ENCODE results near the gene ARFGAP3.

DNA sequence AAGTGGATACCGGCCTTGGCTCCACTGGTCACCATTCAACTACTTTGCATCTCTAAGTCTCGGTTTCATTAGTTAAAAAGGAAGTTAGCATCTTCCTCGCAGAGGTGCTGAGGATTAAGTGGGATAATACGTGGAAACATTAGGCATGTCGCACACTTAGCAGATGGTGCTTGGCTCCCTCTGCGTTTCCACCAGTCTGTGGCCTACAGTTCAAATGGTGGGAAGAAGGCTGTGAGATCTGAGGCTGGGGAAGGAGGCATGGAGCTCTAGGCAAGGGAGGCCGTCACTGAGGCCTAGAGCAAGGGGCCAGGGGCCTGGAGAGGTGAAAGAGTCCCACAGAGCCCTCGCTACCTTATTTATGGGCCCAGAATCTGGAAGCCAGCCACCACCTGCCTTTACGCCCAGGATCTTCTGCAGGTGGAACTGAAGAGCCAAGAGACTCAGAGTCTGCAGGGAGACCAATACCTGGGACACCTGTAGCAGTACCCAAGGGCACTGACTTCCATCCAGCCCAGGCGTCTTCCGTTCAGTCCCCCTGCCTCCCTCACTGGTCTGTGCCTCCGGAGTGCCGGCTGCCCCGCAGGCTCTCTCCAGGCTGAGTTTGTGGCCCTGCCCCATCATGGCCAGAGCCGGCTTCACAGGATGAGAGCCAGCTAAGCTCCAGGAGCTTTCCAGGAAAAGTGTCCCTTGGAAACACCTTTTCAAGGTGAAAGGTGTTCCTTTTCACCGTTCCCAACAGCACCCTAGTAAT is 70.3 kb downstream of the ARFGAP3 start:
- no peak for TF ChIP-seq EZH2 (IDR thresholded peaks at IDR 0.05)
- no peak for TF ChIP-seq POLR2AphosphoS5 (IDR thresholded peaks at IDR 0.05; ENCODE audit: borderline replicate concordance, low read depth, low read length)
- no peak for TF ChIP-seq FOXP2 (optimal IDR thresholded peaks at IDR 0.05; ENCODE audit: control extremely low read depth, extremely low read length, insufficient read depth)

All from SK-N-MC (cell line).